Measurements from ENCODE around the gene GNB1. TPM values are rescaled to one million over a fixed set of nuclear protein-coding genes. Genes with fewer than 3 reads are reported as not detected.

Gene GNB1
- total and polyA plus RNA-seq, 10 of the 15 experiments (the other 5 are each of a cell fraction or from before 2014, with no cell fraction given) = 23.0 to 392 (median 93.9) TPM

GRCh38 chr1:1898246-1898933 is 7.5 kb upstream of the GNB1 start:
- H3K4me1 ChIP-seq (ENCODE audit: control insufficient read depth, insufficient read depth, low read length) = peaks cover 9% of the 10 kb centered on the region
- RAD21 ChIA-PET (ENCODE audit: unreplicated experiment) = interaction anchor here (5.6 kb wide), 1 partner anchor 9 kb away, joined by 28 read pairs; no protein-coding TSS in a partner anchor

More at GRCh38 chr1:1898246-1898933, 7.5 kb upstream of the GNB1 start:
- no peaks in the 10 kb centered on the region for H3K36me3 ChIP-seq (ENCODE audit: control insufficient read depth in 2 of 2, insufficient read depth in 2 of 2, low read length in 1 of 2)
- ChIA-PET SMC1A (ENCODE audit: uncharacterized antibody, unreplicated experiment) (interaction anchor here (1.2 to 1.7 kb wide), 3 partner anchors 7 to 70 kb away, joined by 3 to 5 read pairs (median 3); no protein-coding TSS in a partner anchor), CTCF (interaction anchor here (1.2 to 3.8 kb wide), 5 partner anchors 7 to 123 kb away, joined by 3 to 23 read pairs (median 4); no protein-coding TSS in a partner anchor), POLR2A (interaction anchor here (0.6 to 2.8 kb wide), 4 partner anchors 10 to 31 kb away, joined by 3 to 10 read pairs (median 3); no protein-coding TSS in a partner anchor)
- no peak overlapping the region for H3K4me3 ChIP-seq
- FAIRE-seq (no peak), ATAC-seq (no peak), DNase-seq (ENCODE audit: low read depth, low spot score) (no peak)
- H3K79me2 ChIP-seq (ENCODE audit: control insufficient read depth, insufficient read depth, low read length) = no peaks in the 10 kb centered on the region
- no TSS peak for BruUV-seq (replicated peaks)
- TF ChIP-seq ZBTB33 (IDR thresholded peaks at IDR 0.05) (no peak), EZH2 (IDR thresholded peaks at IDR 0.05; ENCODE audit: borderline replicate concordance, control insufficient read depth, low read depth, low read length) (no peak), BMI1 (IDR thresholded peaks at IDR 0.05; ENCODE audit: borderline replicate concordance) (no peak), RCOR1 (conservative IDR thresholded peaks at IDR 0.05; ENCODE audit: low read depth, low read length) (no peak), SREBF2 (IDR thresholded peaks at IDR 0.05; ENCODE audit: low read length) (no peak), PAX8 (IDR thresholded peaks at IDR 0.05) (0 out of 2 replicates have a peak, but pooled peaks have one; percentile 60), NRF1 (conservative IDR thresholded peaks at IDR 0.05; ENCODE audit: low read depth, low read length) (no peak)
- H3K4me2 ChIP-seq (ENCODE audit: control insufficient read depth, insufficient read depth) = no peak overlapping the region
- H3K9me3 ChIP-seq (replicated peaks; ENCODE audit: control insufficient read depth, insufficient read depth, low read length) = no peaks in the 10 kb centered on the region; the same call in 2 of the 3 replicates
- in situ Hi-C loops (cut with MboI) (no loop called here), intact Hi-C loops (cut with micrococcal nuclease; ENCODE audit: unreplicated experiment) (no loop called here)
- no peak overlapping the region for H2AFZ ChIP-seq (ENCODE audit: control insufficient read depth, low read depth, low read length)
- no peaks in the 10 kb centered on the region for H4K20me1 ChIP-seq (ENCODE audit: control insufficient read depth, insufficient read depth)
- no peaks in the 10 kb centered on the region for H3K27me3 ChIP-seq (replicated peaks in 1 of 2; ENCODE audit: control insufficient read depth in 2 of 2, insufficient read depth in 2 of 2, low read length in 1 of 2)
- WGBS (ENCODE audit: insufficient coverage, insufficient replicate concordance, low lambda C conversion rate, missing lambda C conversion rate) = 46% methylated on average over 6 of the region's 6 CpGs
- no peak overlapping the region for H3K27ac ChIP-seq (ENCODE audit: control insufficient read depth, insufficient read depth)
- no peak overlapping the region for H3K9ac ChIP-seq (ENCODE audit: control insufficient read depth, insufficient read depth, low read length)

Data from GM12878 (cell line).